ENCODE measurements around the gene CHST15.
A peak's percentile ranks its signal among the peaks of the same experiment; 100 is the strongest.

CHST15 gene

GRCh38 chr10:124045276-124045675, 48.1 kb downstream of the CHST15 start:
- DNase-seq (ENCODE audit: low read depth), result no peak
- H3K4me3 ChIP-seq (ENCODE audit: control insufficient read depth, low read depth, low read length), result no peak overlapping the region
- no peak for TF ChIP-seq CTCF (IDR thresholded peaks at IDR 0.05; ENCODE audit: control insufficient read depth, insufficient read depth, low read depth, low read length, missing control alignments)

- no peak for TF ChIP-seq CTCF (IDR thresholded peaks at IDR 0.05; ENCODE audit: control insufficient read depth, insufficient read depth, low read depth, low read length, missing control alignments)
- no peak overlapping the region for H3K4me3 ChIP-seq (ENCODE audit: control insufficient read depth, low read depth, low read length)
- DNase-seq (ENCODE audit: low read depth), result no peak
These were observed 49.1 kb downstream of the CHST15 start for GRCh38 chr10:124044143-124044862.

- TF ChIP-seq CTCF (IDR thresholded peaks at IDR 0.05; ENCODE audit: control insufficient read depth, insufficient read depth, low read depth, low read length, missing control alignments), result no peak
- H3K4me3 ChIP-seq (ENCODE audit: control insufficient read depth, low read depth, low read length), result no peak overlapping the region
- no peak for DNase-seq (ENCODE audit: low read depth)
These were observed 49.9 kb downstream of the CHST15 start for GRCh38 chr10:124043310-124044142.

GRCh38 chr10:124042656-124043309, 50.6 kb downstream of the CHST15 start:
- no peak for DNase-seq (ENCODE audit: low read depth)
- no peak overlapping the region for H3K4me3 ChIP-seq (ENCODE audit: control insufficient read depth, low read depth, low read length)
- TF ChIP-seq CTCF (IDR thresholded peaks at IDR 0.05; ENCODE audit: control insufficient read depth, insufficient read depth, low read depth, low read length, missing control alignments), result no peak

GRCh38 chr10:124041675-124042445, 51.5 kb downstream of the CHST15 start:
- DNase-seq (ENCODE audit: low read depth), result peak; percentile 23
- no peak for TF ChIP-seq CTCF (IDR thresholded peaks at IDR 0.05; ENCODE audit: control insufficient read depth, insufficient read depth, low read depth, low read length, missing control alignments)
- H3K4me3 ChIP-seq (ENCODE audit: control insufficient read depth, low read depth, low read length), result no peak overlapping the region
